Uterus (tissue), 4 donors: ENCODE results near the gene HARBI1. TPM values are rescaled to one million over a fixed set of nuclear protein-coding genes. Genes with fewer than 3 reads are reported as not detected.
A peak's percentile ranks its signal among the peaks of the same experiment; 100 is the strongest.

Source experiments
- DNase-seq, 2 donors: peaks; one replicate each; pipeline ENCODE4 v3.0.0-alpha.2; 2019 to 2020
- H3K27ac ChIP-seq, 2 donors: fragments of 200-600 bp; sonication (generic); 1 replicate in 1 of 2; 2 replicates in 1 of 2; pipeline ENCODE4 v1.5.1; 2016 to 2018
- H3K27me3 ChIP-seq, 2 donors: fragments of 200-600 bp; sonication (generic); one replicate each; pipeline ENCODE4 v1.5.1; 2018 to 2019; ENCODE audit warnings: control low read depth in 1 of 2
- H3K36me3 ChIP-seq, 2 donors: fragments of 200-600 bp; sonication (generic); one replicate each; pipeline ENCODE4 v1.5.1; 2019; ENCODE audit warnings: control low read depth in 1 of 2
- H3K4me1 ChIP-seq, 2 donors: fragments of 200-600 bp; sonication (generic); one replicate each; pipeline ENCODE4 v1.5.1; 2018 to 2019; ENCODE audit warnings: control low read depth in 1 of 2
- H3K4me3 ChIP-seq, 2 donors: fragments of 200-600 bp; sonication (generic); 1 replicate in 1 of 2; 2 replicates in 1 of 2; pipeline ENCODE4 v1.5.1; 2018 to 2019; ENCODE audit warnings: mild to moderate bottlenecking in 1 of 2
- H3K9me3 ChIP-seq, 2 donors: fragments of 200-600 bp; sonication (generic); one replicate each; pipeline ENCODE4 v1.5.1; 2019; ENCODE audit warnings: control low read depth in 1 of 2
- CTCF ChIP-seq, 4 experiments: fragments of 200-600 bp in 2 of 4; fragments of 450-650 bp in 2 of 4; sonication (generic) in 2 of 4; IDR thresholded peaks; one replicate each; pipeline ENCODE4 v1.5.1; 2016 to 2019; ENCODE audit warnings: antibody characterized with exemption in 4 of 4, mild to moderate bottlenecking in 2 of 4, moderate library complexity in 1 of 4
- POLR2A ChIP-seq, 2 donors: fragments of 450-650 bp; IDR thresholded peaks; one replicate each; pipeline ENCODE4 v1.6.1; 2016; ENCODE audit warnings: antibody characterized with exemption in 2 of 2, mild to moderate bottlenecking in 1 of 2, moderate library complexity in 1 of 2
- intact Hi-C: fragments of 100-400 bp; cut with DNase I; formaldehyde crosslinking; loops from one replicate; pipeline ENCODE4 v1.15.1; 2023; ENCODE audit warnings: low total_unique reads
- total RNA-seq, 4 donors: library from RNA; depleted of rRNA in 3 of 4; stranded (reverse); fragments of >200 nt in 3 of 4; gene quantifications; one replicate each; pipeline versions ENCODE4 v1.1.0 to v1.2.4, GENCODE V29; 2014 to 2023
- donor health status: DM: yes; HTN: yes; CAD: no.

Gene HARBI1
- total RNA-seq, 4 donors from 2014 or later: 0.77 to 5.0 (median 2.8) TPM

GRCh38 chr11:46625406-46625805, 8.4 kb upstream of the HARBI1 start:
- no peak overlapping the region for H3K4me3 ChIP-seq
- no peak overlapping the region for H3K27ac ChIP-seq
- no peaks in the 10 kb centered on the region for H3K27me3 ChIP-seq
- TF ChIP-seq POLR2A (IDR thresholded peaks at IDR 0.05) (no peak), CTCF (IDR thresholded peaks at IDR 0.05) (no peak)
- intact Hi-C loops: no loop called here
- no peaks in the 10 kb centered on the region for H3K4me1 ChIP-seq
- H3K9me3 ChIP-seq: no peaks in the 10 kb centered on the region
- H3K36me3 ChIP-seq: no peaks in the 10 kb centered on the region
- DNase-seq: no peak

GRCh38 chr11:46618837-46619236, 1.8 kb upstream of the HARBI1 start:
- intact Hi-C loops: no loop called here
- TF ChIP-seq CTCF (IDR thresholded peaks at IDR 0.05): no peak
- no peak for TF ChIP-seq POLR2A (IDR thresholded peaks at IDR 0.05)
- Histone ChIP-seq H3K27ac (peak overlapping the region in 1 of 2 donors; percentile 92), H3K27me3 (no peaks in the 10 kb centered on the region), H3K36me3 (no peaks in the 10 kb centered on the region), H3K4me1 (no peaks in the 10 kb centered on the region), H3K9me3 (no peaks in the 10 kb centered on the region), H3K4me3 (peak overlapping the region in 1 of 2 donors; percentile 5)
- DNase-seq: no peak

GRCh38 chr11:46617972-46618314, 916 bp upstream of the HARBI1 start:
- no peak for DNase-seq
- TF ChIP-seq CTCF (IDR thresholded peaks at IDR 0.05) (no peak), POLR2A (IDR thresholded peaks at IDR 0.05) (no peak)
- Histone ChIP-seq H3K27ac (peak overlapping the region; percentile 90 to 92), H3K9me3 (no peaks in the 10 kb centered on the region), H3K27me3 (no peaks in the 10 kb centered on the region), H3K4me1 (no peaks in the 10 kb centered on the region), H3K4me3 (peak overlapping the region; percentile 85 to 95), H3K36me3 (no peaks in the 10 kb centered on the region)
- intact Hi-C loops: no loop called here

- DNase-seq: no peak
- peak overlapping the region; percentile 85 to 95 for H3K4me3 ChIP-seq
- H3K27ac ChIP-seq: peak overlapping the region; percentile 90 to 92
- intact Hi-C loops: no loop called here
- no peaks in the 10 kb centered on the region for H3K9me3 ChIP-seq
- no peak for TF ChIP-seq POLR2A (IDR thresholded peaks at IDR 0.05)
- no peaks in the 10 kb centered on the region for H3K27me3 ChIP-seq
- H3K4me1 ChIP-seq: no peaks in the 10 kb centered on the region
- no peaks in the 10 kb centered on the region for H3K36me3 ChIP-seq
Measured at GRCh38 chr11:46616551-46617133, 385 bp downstream of the HARBI1 start.

- intact Hi-C loops: no loop called here
- no peak for TF ChIP-seq POLR2A (IDR thresholded peaks at IDR 0.05)
- TF ChIP-seq CTCF (IDR thresholded peaks at IDR 0.05): no peak
- H3K4me1 ChIP-seq: no peaks in the 10 kb centered on the region
Measured at GRCh38 chr11:46615756-46616155, 1.3 kb downstream of the HARBI1 start.

GRCh38 chr11:46612326-46612725, 4.7 kb downstream of the HARBI1 start:
- no peaks in the 10 kb centered on the region for H3K9me3 ChIP-seq
- intact Hi-C loops: no loop called here
- H3K4me1 ChIP-seq: no peaks in the 10 kb centered on the region
- no peak overlapping the region for H3K4me3 ChIP-seq
- H3K36me3 ChIP-seq: no peaks in the 10 kb centered on the region
- no peaks in the 10 kb centered on the region for H3K27me3 ChIP-seq
- H3K27ac ChIP-seq: no peak overlapping the region
- TF ChIP-seq POLR2A (IDR thresholded peaks at IDR 0.05): no peak
- no peak for TF ChIP-seq CTCF (IDR thresholded peaks at IDR 0.05)
- DNase-seq: no peak

More at GRCh38 chr11:46615756-46616155, 1.3 kb downstream of the HARBI1 start:
- Histone ChIP-seq H3K27me3 (no peaks in the 10 kb centered on the region), H3K27ac (no peak overlapping the region), H3K9me3 (no peaks in the 10 kb centered on the region), H3K4me3 (no peak overlapping the region), H3K36me3 (no peaks in the 10 kb centered on the region)
- no peak for DNase-seq
